Smooth muscle cell (in vitro differentiated cells): ENCODE results near the gene OR1M1. TPM values are rescaled to one million over a fixed set of nuclear protein-coding genes. Genes with fewer than 3 reads are reported as not detected.

Source experiments
- DNase-seq: peaks from one replicate; lab custom pipeline; 2025; ENCODE audit not compliant: unreplicated experiment; lab: John Stamatoyannopoulos, UW
- H2AFZ ChIP-seq: fragments of 200-600 bp; sonication (generic); 2 replicates; pipeline ENCODE4 v1.6.0; 2016; ENCODE audit warnings: antibody characterized with exemption, low read depth, mild to moderate bottlenecking
- H3F3A ChIP-seq: fragments of 200-600 bp; sonication (generic); 2 replicates; pipeline ENCODE4 v1.6.0; 2017; ENCODE audit warnings: antibody characterized with exemption, low read depth
- H3K27ac ChIP-seq: fragments of 200-600 bp; sonication (generic); 2 replicates; pipeline ENCODE4 v1.5.1; 2016; ENCODE audit warnings: low read depth, mild to moderate bottlenecking
- H3K27me3 ChIP-seq: fragments of 200-600 bp; sonication (generic); 2 replicates; pipeline ENCODE4 v1.6.1; 2016; ENCODE audit warnings: low read depth, mild to moderate bottlenecking
- H3K36me3 ChIP-seq: fragments of 200-600 bp; sonication (generic); 2 replicates; pipeline ENCODE4 v1.5.1; 2016; ENCODE audit warnings: low read depth
- H3K4me1 ChIP-seq: fragments of 200-600 bp; sonication (generic); 2 replicates; pipeline ENCODE4 v1.5.1; 2016; ENCODE audit warnings: low read depth
- H3K4me2 ChIP-seq: fragments of 200-600 bp; sonication (generic); 2 replicates; pipeline ENCODE4 v1.6.0; 2016; ENCODE audit warnings: mild to moderate bottlenecking
- H3K4me3 ChIP-seq: fragments of 200-600 bp; sonication (generic); 2 replicates; pipeline ENCODE4 v1.5.1; 2016; ENCODE audit warnings: mild to moderate bottlenecking
- H3K79me2 ChIP-seq: fragments of 200-600 bp; sonication (generic); 2 replicates; pipeline ENCODE4 v1.6.0; 2016; ENCODE audit warnings: low read depth, mild to moderate bottlenecking
- H3K9ac ChIP-seq: fragments of 200-600 bp; sonication (generic); 2 replicates; pipeline ENCODE4 v1.6.0; 2016; ENCODE audit warnings: low read depth
- H3K9me3 ChIP-seq: fragments of 200-600 bp; sonication (generic); replicated peaks from 2 replicates; pipeline ENCODE4 v1.5.1; 2016; ENCODE audit warnings: low read depth
- H4K20me1 ChIP-seq: fragments of 200-600 bp; sonication (generic); 2 replicates; pipeline ENCODE4 v1.6.0; 2016; ENCODE audit warnings: low read depth
- WGBS: methylation state at CpG from one replicate; pipeline ENCODE4 v1.1.7; 2016; ENCODE audit warnings: low lambda C conversion rate; 5-methylcytosine and 5-hydroxymethylcytosine counted together
- polyA plus RNA-seq: library from polyadenylated mRNA; unstranded; fragments of >200 nt; fragmentation: Nextera tagmentation; extraction: Ambion mirVana; gene quantifications from 2 replicates; pipeline ENCODE4 v1.2.1, GENCODE V29; 2016
- total RNA-seq: library from RNA; depleted of rRNA; stranded (reverse); fragments of >200 nt; gene quantifications from 2 replicates; pipeline ENCODE4 v1.2.3, GENCODE V29; 2014
- TF ChIP-seq, protein P1 (sequence below): fragments of 200-600 bp; sonication (generic); IDR thresholded peaks from 2 replicates; pipeline ENCODE4 v1.5.1; 2017; ENCODE audit warnings: borderline replicate concordance, mild to moderate bottlenecking, antibody characterized with exemption; ENCODE audit not compliant: insufficient read depth, poor library complexity, severe bottlenecking

The OR1M1 gene
- total and polyA plus RNA-seq, 2 experiments from 2014 or later, result not detected

DNA sequence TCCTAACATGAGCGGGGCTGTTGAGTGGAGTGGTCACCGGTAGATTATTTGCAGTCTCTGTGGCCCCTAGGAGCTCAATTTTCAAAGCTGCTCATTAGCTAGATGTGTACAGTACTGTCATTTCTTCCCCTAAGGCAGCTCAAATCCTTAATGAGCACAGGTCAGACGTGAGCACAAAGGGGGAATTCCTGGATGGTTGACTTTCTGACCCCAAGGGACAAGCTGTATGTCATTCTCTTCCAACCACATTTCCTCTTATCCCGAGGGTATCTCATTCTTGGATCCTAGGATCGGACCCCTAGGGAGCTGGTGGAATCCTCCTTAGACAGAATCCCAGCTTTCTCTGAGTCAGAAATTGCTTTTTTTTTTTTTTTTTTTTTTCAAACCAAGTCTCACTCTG, 45.6 kb downstream of the OR1M1 start:
- DNase-seq, result no peak
- TF ChIP-seq, protein P1, sequence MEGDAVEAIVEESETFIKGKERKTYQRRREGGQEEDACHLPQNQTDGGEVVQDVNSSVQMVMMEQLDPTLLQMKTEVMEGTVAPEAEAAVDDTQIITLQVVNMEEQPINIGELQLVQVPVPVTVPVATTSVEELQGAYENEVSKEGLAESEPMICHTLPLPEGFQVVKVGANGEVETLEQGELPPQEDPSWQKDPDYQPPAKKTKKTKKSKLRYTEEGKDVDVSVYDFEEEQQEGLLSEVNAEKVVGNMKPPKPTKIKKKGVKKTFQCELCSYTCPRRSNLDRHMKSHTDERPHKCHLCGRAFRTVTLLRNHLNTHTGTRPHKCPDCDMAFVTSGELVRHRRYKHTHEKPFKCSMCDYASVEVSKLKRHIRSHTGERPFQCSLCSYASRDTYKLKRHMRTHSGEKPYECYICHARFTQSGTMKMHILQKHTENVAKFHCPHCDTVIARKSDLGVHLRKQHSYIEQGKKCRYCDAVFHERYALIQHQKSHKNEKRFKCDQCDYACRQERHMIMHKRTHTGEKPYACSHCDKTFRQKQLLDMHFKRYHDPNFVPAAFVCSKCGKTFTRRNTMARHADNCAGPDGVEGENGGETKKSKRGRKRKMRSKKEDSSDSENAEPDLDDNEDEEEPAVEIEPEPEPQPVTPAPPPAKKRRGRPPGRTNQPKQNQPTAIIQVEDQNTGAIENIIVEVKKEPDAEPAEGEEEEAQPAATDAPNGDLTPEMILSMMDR, result no peak
- Histone ChIP-seq H4K20me1 (no peaks in the 10 kb centered on the region), H3K9me3 (no peaks in the 10 kb centered on the region), H3K27ac (no peak overlapping the region), H3K4me1 (no peaks in the 10 kb centered on the region), H3K4me3 (no peak overlapping the region), H3K4me2 (no peak overlapping the region), H2AFZ (no peak overlapping the region), H3K27me3 (no peaks in the 10 kb centered on the region), H3K36me3 (no peaks in the 10 kb centered on the region), H3K79me2 (no peaks in the 10 kb centered on the region), H3F3A (no peaks in the 10 kb centered on the region), H3K9ac (no peak overlapping the region)
- 75% methylated on average over 5 of the region's 5 CpGs for WGBS

DNA sequence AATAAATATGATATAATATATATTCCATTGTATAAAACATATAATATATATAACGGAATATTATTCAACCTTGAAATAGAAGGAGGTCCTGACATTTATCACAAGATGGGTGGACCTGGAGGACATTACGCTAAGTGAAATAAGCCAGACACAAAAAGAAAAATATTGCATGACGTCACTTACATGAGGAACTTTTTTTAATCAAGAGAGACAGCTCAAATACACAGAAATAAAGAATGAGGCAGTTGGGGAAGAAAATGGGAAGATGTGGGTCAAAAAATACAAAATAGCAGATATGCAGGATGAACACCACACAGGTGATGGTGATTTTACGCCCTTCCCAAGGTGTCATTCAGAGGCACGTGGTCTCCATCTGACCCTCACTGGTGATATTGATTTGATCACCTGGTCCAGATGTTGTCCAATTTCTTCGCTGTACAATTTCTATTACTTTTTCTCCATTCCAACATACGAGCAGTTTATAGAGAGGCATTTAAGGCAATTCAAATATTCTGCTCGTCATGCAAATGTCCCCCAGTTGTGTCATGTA, 52.8 kb downstream of the OR1M1 start:
- Histone ChIP-seq H3K79me2 (peaks cover 44% of the 10 kb centered on the region), H3K27ac (no peak overlapping the region), H3K4me1 (peaks cover 13% of the 10 kb centered on the region), H3K4me2 (peak overlapping the region; percentile 89), H3K9me3 (peaks cover 8% of the 10 kb centered on the region), H3K36me3 (peaks cover 3% of the 10 kb centered on the region), H2AFZ (peak overlapping the region; percentile 97), H3F3A (peaks cover 2% of the 10 kb centered on the region), H3K9ac (peak overlapping the region; percentile 95), H3K27me3 (no peaks in the 10 kb centered on the region), H3K4me3 (peak overlapping the region; percentile 85), H4K20me1 (peaks cover 5% of the 10 kb centered on the region)
- no peak for DNase-seq
- TF ChIP-seq, protein P1, result no peak
- 46% methylated on average over 8 of the region's 8 CpGs for WGBS

GRCh38 chr19:9140159-9140874, 53.5 kb downstream of the OR1M1 start, which contains the start of gene ZNF317:
Gene ZNF317, plus strand, starts transcription at chr19:9140397. Its CDS starts 15,620 bp downstream, at chr19:9156017.
- Histone ChIP-seq H3K9ac (peak within 1 kb of the TSS; percentile 95), H2AFZ (peak within 1 kb of the TSS; percentile 97), H3K4me2 (peak within 1 kb of the TSS; percentile 89), H3K79me2 (peaks cover 51% of the 10 kb centered on the region), H3K4me1 (peaks cover 13% of the 10 kb centered on the region), H3F3A (peaks cover 3% of the 10 kb centered on the region), H3K4me3 (peak within 1 kb of the TSS; percentile 85), H4K20me1 (peaks cover 5% of the 10 kb centered on the region), H3K9me3 (peaks cover 15% of the 10 kb centered on the region), H3K36me3 (peaks cover 4% of the 10 kb centered on the region), H3K27ac (peak within 1 kb of the TSS; percentile 63), H3K27me3 (no peaks in the 10 kb centered on the region)
- TF ChIP-seq, protein P1, result no peak
- peak; percentile 53 for DNase-seq
- WGBS, result under 1% methylated on average over 43 of the region's 43 CpGs
